Esophagus muscularis mucosa (tissue), 4 donors: Measurements from ENCODE around the gene KCNN1. TPM values are rescaled to one million over a fixed set of nuclear protein-coding genes. Genes with fewer than 3 reads are reported as not detected.

Experiments
- DNase-seq: peaks from one replicate; pipeline ENCODE4 v3.0.0-alpha.2; 2017; ENCODE audit errors: extremely low spot score
- H3K27ac ChIP-seq, 4 donors: fragments of 200-600 bp; sonication (generic); replicated peaks in 1 of 4; 1 replicate in 3 of 4; 2 replicates in 1 of 4; pipeline ENCODE4 v1.5.1; 2016 to 2019; ENCODE audit warnings: mild to moderate bottlenecking in 1 of 4
- H3K27me3 ChIP-seq, 4 donors: fragments of 200-600 bp; sonication (generic); one replicate each; pipeline versions ENCODE4 v1.5.1 to v1.6.0; 2016 to 2019
- H3K36me3 ChIP-seq, 4 donors: fragments of 200-600 bp; sonication (generic); one replicate each; pipeline ENCODE4 v1.5.1; 2016 to 2019
- H3K4me1 ChIP-seq, 4 donors: fragments of 200-600 bp; sonication (generic); one replicate each; pipeline ENCODE4 v1.5.1; 2016 to 2019
- H3K4me3 ChIP-seq, 4 donors: fragments of 200-600 bp; sonication (generic); 1 replicate in 2 of 4; 2 replicates in 2 of 4; pipeline ENCODE4 v1.5.1; 2016 to 2019; ENCODE audit warnings: mild to moderate bottlenecking in 4 of 4, moderate library complexity in 1 of 4
- H3K9me3 ChIP-seq, 4 donors: fragments of 200-600 bp; sonication (generic); 1 replicate in 3 of 4; 2 replicates in 1 of 4; pipeline ENCODE4 v1.5.1; 2016 to 2019
- CTCF ChIP-seq, 3 experiments: fragments of 200-600 bp in 2 of 3; fragments of 450-650 bp in 1 of 3; sonication (generic) in 2 of 3; IDR thresholded peaks; one replicate each; pipeline ENCODE4 v1.5.1; 2017 to 2019; ENCODE audit warnings: antibody characterized with exemption in 3 of 3, mild to moderate bottlenecking in 2 of 3, moderate library complexity in 1 of 3
- EP300 ChIP-seq: sonication (generic); formaldehyde crosslinking; IDR thresholded peaks from one replicate; pipeline ENCODE4 v1.6.1; 2017; ENCODE audit warnings: antibody characterized with exemption
- POLR2A ChIP-seq: fragments of 450-650 bp; IDR thresholded peaks from one replicate; pipeline ENCODE4 v1.6.1; 2017; ENCODE audit warnings: antibody characterized with exemption, moderate library complexity, mild to moderate bottlenecking, low read depth
- POLR2AphosphoS5 ChIP-seq, 2 donors: sonication (generic); formaldehyde crosslinking; IDR thresholded peaks; one replicate each; pipeline ENCODE4 v1.6.1; 2017; ENCODE audit warnings: antibody characterized with exemption in 2 of 2
- whole genome bisulfite sequencing: methylation state at CpG from one replicate; pipeline ENCODE4 v1.1.5; 2018; 5-methylcytosine and 5-hydroxymethylcytosine counted together
- intact Hi-C: fragments of 100-400 bp; cut with DNase I; formaldehyde crosslinking; loops from one replicate; pipeline ENCODE4 v1.15.1; 2023
- total RNA-seq, 4 donors: library from RNA; depleted of rRNA; stranded (reverse); fragments of >200 nt; gene quantifications; one replicate each; pipeline versions ENCODE4 v1.1.0 to v1.2.1, GENCODE V29; 2016

Gene KCNN1
- total RNA-seq, 4 donors from 2014 or later, result 0.17 to 0.23 TPM; not detected in 2

- no peaks in the 10 kb centered on the region for H3K36me3 ChIP-seq
- H3K27me3 ChIP-seq, result peaks cover 0 to 26% (median 9%) of the 10 kb centered on the region in 4 donors
- WGBS, result 71% methylated on average over 1 of the region's 1 CpG
- no peak overlapping the region for H3K4me3 ChIP-seq
- TF ChIP-seq CTCF (IDR thresholded peaks at IDR 0.05) (no peak), POLR2A (no peak), EP300 (no peak), POLR2AphosphoS5 (IDR thresholded peaks at IDR 0.05) (no peak)
- intact Hi-C loops, result no loop called here
- peaks cover 0 to 6% (median 3%) of the 10 kb centered on the region in 4 donors for H3K4me1 ChIP-seq
- DNase-seq, result no peak
- no peaks in the 10 kb centered on the region for H3K9me3 ChIP-seq
- no peak overlapping the region for H3K27ac ChIP-seq
These were observed 5.3 kb downstream of the KCNN1 start for GRCh38 chr19:17972230-17972629.

- H3K36me3 ChIP-seq, result no peaks in the 10 kb centered on the region
These were observed 6.9 kb downstream of the KCNN1 start for GRCh38 chr19:17973759-17974158.

GRCh38 chr19:17974551-17974950, 7.6 kb downstream of the KCNN1 start:
- Histone ChIP-seq H3K9me3 (no peaks in the 10 kb centered on the region), H3K4me1 (no peaks in the 10 kb centered on the region), H3K4me3 (no peak overlapping the region), H3K36me3 (no peaks in the 10 kb centered on the region), H3K27me3 (peaks cover 0 to 3% (median 0%) of the 10 kb centered on the region in 4 donors), H3K27ac (no peak overlapping the region)
- DNase-seq, result no peak
- WGBS, result 73% methylated on average over 3 of the region's 6 CpGs
- TF ChIP-seq POLR2AphosphoS5 (IDR thresholded peaks at IDR 0.05) (no peak), EP300 (no peak), POLR2A (no peak), CTCF (IDR thresholded peaks at IDR 0.05) (no peak)
- intact Hi-C loops, result no loop called here

More at GRCh38 chr19:17973759-17974158, 6.9 kb downstream of the KCNN1 start:
- Histone ChIP-seq H3K9me3 (no peaks in the 10 kb centered on the region), H3K4me3 (no peak overlapping the region), H3K27ac (no peak overlapping the region), H3K4me1 (no peaks in the 10 kb centered on the region), H3K27me3 (peaks cover 0 to 11% (median 0%) of the 10 kb centered on the region in 4 donors)
- no peak for DNase-seq
- intact Hi-C loops, result no loop called here
- WGBS, result 92% methylated on average over 6 of the region's 23 CpGs
- TF ChIP-seq CTCF (IDR thresholded peaks at IDR 0.05), result no peak

GRCh38 chr19:17975032-17975431, 8.1 kb downstream of the KCNN1 start:
- no peaks in the 10 kb centered on the region for H3K9me3 ChIP-seq
- 95% methylated on average over 8 of the region's 8 CpGs for WGBS
- DNase-seq, result no peak
- no peak overlapping the region for H3K27ac ChIP-seq
- H3K36me3 ChIP-seq, result no peaks in the 10 kb centered on the region
- TF ChIP-seq POLR2A, result no peak
- no peak for TF ChIP-seq POLR2AphosphoS5 (IDR thresholded peaks at IDR 0.05)
- TF ChIP-seq EP300, result no peak
- no peak for TF ChIP-seq CTCF (IDR thresholded peaks at IDR 0.05)
- H3K4me1 ChIP-seq, result no peaks in the 10 kb centered on the region
- no peaks in the 10 kb centered on the region for H3K27me3 ChIP-seq
- intact Hi-C loops, result no loop called here
- H3K4me3 ChIP-seq, result no peak overlapping the region

- Histone ChIP-seq H3K27me3 (peaks cover 0 to 6% (median 0%) of the 10 kb centered on the region in 4 donors), H3K4me3 (no peak overlapping the region), H3K36me3 (no peaks in the 10 kb centered on the region), H3K27ac (no peak overlapping the region), H3K9me3 (no peaks in the 10 kb centered on the region), H3K4me1 (no peaks in the 10 kb centered on the region)
- 83% methylated on average over 4 of the region's 4 CpGs for WGBS
- TF ChIP-seq CTCF (IDR thresholded peaks at IDR 0.05) (no peak), POLR2AphosphoS5 (IDR thresholded peaks at IDR 0.05) (no peak), EP300 (no peak), POLR2A (no peak)
- intact Hi-C loops, result no loop called here
- no peak for DNase-seq
These were observed 10.1 kb downstream of the KCNN1 start for GRCh38 chr19:17977021-17977420.
